GM13977 (cell line): ENCODE results near the gene B3GLCT.

Experiments used
- DNase-seq: peaks from one replicate; pipeline ENCODE4 v3.0.0; 2012; ENCODE audit warnings: low spot score
- in situ Hi-C: fragments of 300-500 bp; cut with MboI; formaldehyde crosslinking; loops from one replicate; pipeline ENCODE4 v1.12.0; 2022; ENCODE audit warnings: low sequenced_read_pairs, low pct_unique_long_range_greater_than_20kb, mixed read lengths, inconsistent platforms; ENCODE audit not compliant: unreplicated experiment
- TF ChIP-seq, protein P1 (sequence below): IDR thresholded peaks from 2 replicates; pipeline ENCODE4 v1.5.1; 2012; ENCODE audit warnings: mild to moderate bottlenecking, control low read depth; ENCODE audit not compliant: insufficient read depth; ENCODE audit errors: extremely low read depth, missing control alignments

B3GLCT gene

DNA sequence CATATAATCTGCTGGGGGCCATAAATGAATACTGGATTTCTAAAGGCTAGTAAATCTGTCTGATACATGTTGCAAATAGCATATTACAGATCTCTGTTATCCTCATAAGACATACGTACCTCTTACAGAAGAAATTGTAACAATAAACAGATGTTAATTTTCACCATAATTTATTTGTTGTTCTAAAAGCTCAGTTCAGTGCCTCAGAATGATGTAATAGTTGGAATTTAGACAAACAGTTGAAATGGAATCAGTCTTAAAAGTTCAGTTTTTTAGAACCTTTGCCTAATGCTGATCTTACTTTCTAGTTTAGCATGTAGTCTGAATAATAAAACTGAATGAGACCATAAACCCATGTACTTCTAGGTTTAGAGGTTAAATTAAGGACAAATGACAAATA is 43.1 kb downstream of the B3GLCT start:
- in situ Hi-C loops = loop anchor here (25.0 kb wide), 1 partner anchor 194 kb away; no protein-coding TSS in a partner anchor
- DNase-seq = no peak
- TF ChIP-seq, protein P1, sequence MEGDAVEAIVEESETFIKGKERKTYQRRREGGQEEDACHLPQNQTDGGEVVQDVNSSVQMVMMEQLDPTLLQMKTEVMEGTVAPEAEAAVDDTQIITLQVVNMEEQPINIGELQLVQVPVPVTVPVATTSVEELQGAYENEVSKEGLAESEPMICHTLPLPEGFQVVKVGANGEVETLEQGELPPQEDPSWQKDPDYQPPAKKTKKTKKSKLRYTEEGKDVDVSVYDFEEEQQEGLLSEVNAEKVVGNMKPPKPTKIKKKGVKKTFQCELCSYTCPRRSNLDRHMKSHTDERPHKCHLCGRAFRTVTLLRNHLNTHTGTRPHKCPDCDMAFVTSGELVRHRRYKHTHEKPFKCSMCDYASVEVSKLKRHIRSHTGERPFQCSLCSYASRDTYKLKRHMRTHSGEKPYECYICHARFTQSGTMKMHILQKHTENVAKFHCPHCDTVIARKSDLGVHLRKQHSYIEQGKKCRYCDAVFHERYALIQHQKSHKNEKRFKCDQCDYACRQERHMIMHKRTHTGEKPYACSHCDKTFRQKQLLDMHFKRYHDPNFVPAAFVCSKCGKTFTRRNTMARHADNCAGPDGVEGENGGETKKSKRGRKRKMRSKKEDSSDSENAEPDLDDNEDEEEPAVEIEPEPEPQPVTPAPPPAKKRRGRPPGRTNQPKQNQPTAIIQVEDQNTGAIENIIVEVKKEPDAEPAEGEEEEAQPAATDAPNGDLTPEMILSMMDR = no peak

DNA sequence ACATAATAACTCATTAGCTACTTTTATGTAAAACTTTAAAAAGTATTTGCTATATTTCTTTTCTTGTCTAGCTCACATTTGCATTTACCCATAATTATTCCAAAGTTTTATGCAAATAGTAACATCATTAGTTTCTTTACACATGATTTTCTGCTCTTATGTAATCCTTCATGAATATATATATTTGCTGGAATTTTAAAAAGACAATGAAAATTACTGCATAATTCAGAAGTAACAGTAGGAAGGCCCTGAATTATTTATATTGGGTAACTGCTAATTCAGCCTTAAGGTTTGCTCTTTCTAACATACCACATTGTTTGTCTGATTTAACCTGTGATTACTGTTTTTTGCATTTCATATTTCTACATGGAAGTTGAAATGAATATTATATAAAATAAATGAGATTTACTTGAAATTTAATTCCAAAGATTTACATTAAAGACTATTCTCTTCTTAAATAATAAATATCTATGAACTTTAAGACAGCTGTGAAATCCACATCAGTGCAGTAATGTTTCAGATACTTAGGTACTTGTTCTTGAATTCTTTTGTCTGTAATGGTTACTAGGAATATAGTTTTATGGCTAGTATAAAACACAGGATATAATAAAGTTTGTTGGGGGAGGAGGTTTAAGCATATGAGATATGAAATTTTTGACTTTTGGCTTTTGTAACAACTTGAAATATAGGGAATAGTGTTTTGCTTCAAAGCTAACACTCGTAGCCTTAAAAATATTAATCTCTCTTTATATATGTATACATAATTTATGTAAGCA is 46.0 kb downstream of the B3GLCT start:
- TF ChIP-seq, protein P1 = no peak
- no peak for DNase-seq
- in situ Hi-C loops = loop anchor here (25.0 kb wide), 1 partner anchor 192 kb away; no protein-coding TSS in a partner anchor

DNA sequence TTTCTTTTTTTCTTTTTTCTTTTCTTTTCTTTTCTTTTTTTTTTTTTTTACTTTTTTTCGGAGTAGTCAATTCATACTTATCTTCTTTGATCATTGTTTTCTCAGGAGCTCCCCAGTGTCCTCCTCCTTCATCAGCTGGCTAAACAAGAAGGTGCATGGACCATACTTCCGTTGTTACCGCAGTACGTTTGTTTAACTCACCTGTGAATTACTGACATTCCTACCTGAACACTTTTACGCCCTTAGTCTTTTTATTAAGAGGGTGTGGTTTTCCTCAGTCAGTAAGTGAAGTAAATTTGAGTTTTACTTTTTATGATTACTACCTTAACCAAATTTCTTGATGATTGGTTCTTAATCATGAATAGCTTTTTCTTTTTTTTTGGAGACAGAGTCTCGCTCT is 47.1 kb downstream of the B3GLCT start:
- TF ChIP-seq, protein P1 = no peak
- in situ Hi-C loops = loop anchor here (25.0 kb wide), 1 partner anchor 190 kb away; no protein-coding TSS in a partner anchor
- DNase-seq = no peak

DNA sequence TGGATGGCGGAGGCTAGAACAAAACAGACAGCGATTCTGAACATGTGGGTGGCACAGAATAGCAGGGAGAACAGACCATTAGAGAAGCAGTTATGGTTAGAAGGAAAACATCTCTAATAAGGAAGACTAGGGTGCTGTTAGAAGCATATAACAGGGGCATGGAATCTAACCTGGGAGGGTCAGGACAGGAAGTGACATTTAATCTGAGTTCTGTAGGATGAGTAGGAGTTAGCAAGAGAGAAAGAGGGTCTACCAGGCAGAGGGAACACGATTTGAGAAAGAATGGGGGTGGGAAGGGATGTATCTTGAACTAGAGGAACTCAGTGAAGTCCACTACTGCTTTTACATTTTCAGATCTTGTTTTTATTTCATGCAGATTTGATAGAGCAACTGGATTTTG is 48.6 kb downstream of the B3GLCT start:
- TF ChIP-seq, protein P1 = no peak
- no peak for DNase-seq
- in situ Hi-C loops = loop anchor here (25.0 kb wide), 1 partner anchor 189 kb away; no protein-coding TSS in a partner anchor

DNA sequence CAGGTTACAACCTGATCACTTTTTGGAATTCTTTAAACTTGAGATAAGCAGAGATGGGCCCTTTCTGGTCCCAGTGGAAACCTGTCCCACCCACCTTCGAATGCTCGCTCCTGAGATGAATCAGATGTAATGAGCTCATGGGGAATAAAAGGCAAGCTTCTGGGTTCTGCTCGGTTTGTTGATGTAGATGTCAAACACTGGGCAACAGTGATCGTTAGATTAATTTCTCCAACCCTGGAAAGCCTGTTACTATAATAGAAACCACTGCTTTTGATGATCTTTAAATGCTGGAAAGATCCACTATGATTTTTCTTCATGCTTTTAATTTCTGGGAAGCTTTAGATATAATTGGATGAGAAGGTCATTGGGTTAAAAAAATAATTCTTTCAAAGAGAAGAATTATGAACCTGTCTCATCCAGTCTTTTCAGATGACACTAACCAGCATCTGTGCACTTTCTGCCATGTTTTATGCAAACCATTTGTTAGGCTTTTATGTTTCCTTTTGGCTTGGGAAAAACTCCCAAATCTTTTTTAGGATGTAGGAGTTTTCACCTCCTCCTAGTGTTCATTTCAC is 49.3 kb downstream of the B3GLCT start:
- in situ Hi-C loops = loop anchor here (25.0 kb wide), 1 partner anchor 188 kb away; no protein-coding TSS in a partner anchor
- TF ChIP-seq, protein P1 = no peak
- no peak for DNase-seq

DNA sequence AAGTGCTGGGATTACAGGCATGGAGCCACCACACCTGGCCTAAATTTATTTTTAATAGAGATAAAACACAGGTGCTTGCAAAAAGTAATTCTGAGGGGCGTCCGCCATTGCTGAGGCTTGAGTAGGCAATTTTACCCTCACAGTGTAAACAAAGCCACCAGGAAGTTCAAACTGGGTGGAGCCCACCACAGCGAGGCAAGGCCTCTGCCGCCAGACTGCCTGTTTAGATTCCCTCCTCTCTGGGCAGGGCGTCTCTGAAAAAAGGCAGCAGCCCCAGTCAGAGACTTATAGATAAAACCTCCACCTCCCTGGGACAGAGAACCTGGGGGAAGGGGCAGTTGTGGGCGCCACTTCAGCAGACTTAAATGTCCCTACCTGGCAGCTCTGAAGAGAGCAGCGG is 50.7 kb downstream of the B3GLCT start:
- in situ Hi-C loops = no loop called here
- DNase-seq = no peak
- TF ChIP-seq, protein P1 = no peak
